ENCODE results near the gene TM4SF20. TPM values are rescaled to one million over a fixed set of nuclear protein-coding genes. Genes with fewer than 3 reads are reported as not detected.

The TM4SF20 gene
- total RNA-seq, 1 donor from 2014 or later, result not detected

- no peak for TF ChIP-seq CTCF (IDR thresholded peaks at IDR 0.05; ENCODE audit: insufficient read depth, low read length, severe bottlenecking)
- DNase-seq (ENCODE audit: low read depth) (peak; percentile 97), FAIRE-seq (no peak)
- no peak overlapping the region for H3K4me3 ChIP-seq (ENCODE audit: low read depth, low read length)
- no peaks in the 10 kb centered on the region for H3K36me3 ChIP-seq (ENCODE audit: control insufficient read depth, insufficient read depth, low read length)
- no peaks in the 10 kb centered on the region for H3K27me3 ChIP-seq (ENCODE audit: control insufficient read depth, insufficient read depth, low read length)
Measured at GRCh38 chr2:227395556-227395955, 16.4 kb upstream of the TM4SF20 start.

- FAIRE-seq (no peak), DNase-seq (ENCODE audit: low read depth) (no peak)
- Histone ChIP-seq H3K36me3 (ENCODE audit: control insufficient read depth, insufficient read depth, low read length) (no peaks in the 10 kb centered on the region), H3K4me3 (ENCODE audit: low read depth, low read length) (no peak overlapping the region), H3K27me3 (ENCODE audit: control insufficient read depth, insufficient read depth, low read length) (no peaks in the 10 kb centered on the region)
- TF ChIP-seq CTCF (IDR thresholded peaks at IDR 0.05; ENCODE audit: insufficient read depth, low read length, severe bottlenecking), result no peak
Measured at GRCh38 chr2:227394401-227394800, 15.3 kb upstream of the TM4SF20 start.

- no peak for TF ChIP-seq CTCF (IDR thresholded peaks at IDR 0.05; ENCODE audit: insufficient read depth, low read length, severe bottlenecking)
- DNase-seq (ENCODE audit: low read depth) (no peak), FAIRE-seq (no peak)
- no peak overlapping the region for H3K4me3 ChIP-seq (ENCODE audit: low read depth, low read length)
- no peaks in the 10 kb centered on the region for H3K27me3 ChIP-seq (ENCODE audit: control insufficient read depth, insufficient read depth, low read length)
- no peaks in the 10 kb centered on the region for H3K36me3 ChIP-seq (ENCODE audit: control insufficient read depth, insufficient read depth, low read length)
Measured at GRCh38 chr2:227390468-227391256, 11.6 kb upstream of the TM4SF20 start.

DNA sequence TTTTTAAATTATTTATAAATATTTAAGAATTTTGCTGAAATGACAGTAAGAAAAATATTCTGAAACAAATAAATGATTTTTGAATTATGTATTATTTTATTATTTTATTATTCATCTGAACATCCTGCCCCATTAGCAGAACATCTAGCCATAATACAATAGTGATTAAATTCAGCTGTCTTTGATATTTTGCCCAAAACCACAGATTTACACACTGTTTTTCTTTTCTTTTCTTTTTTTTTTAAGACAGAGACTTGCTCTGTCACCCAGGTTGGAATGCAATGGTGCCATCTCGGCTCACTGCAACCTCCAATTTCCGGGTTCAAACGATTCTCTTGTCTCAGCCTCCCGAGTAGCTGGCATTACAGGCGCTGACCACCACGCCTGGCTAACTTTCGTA is 10.6 kb upstream of the TM4SF20 start:
- no peak overlapping the region for H3K4me3 ChIP-seq (ENCODE audit: low read depth, low read length)
- DNase-seq (ENCODE audit: low read depth) (no peak), FAIRE-seq (no peak)
- no peaks in the 10 kb centered on the region for H3K27me3 ChIP-seq (ENCODE audit: control insufficient read depth, insufficient read depth, low read length)
- no peaks in the 10 kb centered on the region for H3K36me3 ChIP-seq (ENCODE audit: control insufficient read depth, insufficient read depth, low read length)
- no peak for TF ChIP-seq CTCF (IDR thresholded peaks at IDR 0.05; ENCODE audit: insufficient read depth, low read length, severe bottlenecking)

- Histone ChIP-seq H3K36me3 (ENCODE audit: control insufficient read depth, insufficient read depth, low read length) (no peaks in the 10 kb centered on the region), H3K4me3 (ENCODE audit: low read depth, low read length) (no peak overlapping the region), H3K27me3 (ENCODE audit: control insufficient read depth, insufficient read depth, low read length) (no peaks in the 10 kb centered on the region)
- no peak for TF ChIP-seq CTCF (IDR thresholded peaks at IDR 0.05; ENCODE audit: insufficient read depth, low read length, severe bottlenecking)
- DNase-seq (ENCODE audit: low read depth) (no peak), FAIRE-seq (no peak)
Measured at GRCh38 chr2:227389231-227389630, 10.1 kb upstream of the TM4SF20 start.
